HTR-8/SVneo (cell line): ENCODE measurements around the gene FKBP11.

Experiments
- DNase-seq: peaks from one replicate; pipeline ENCODE4 v3.0.0; 2011; ENCODE audit warnings: low spot score, mixed read lengths; ENCODE audit not compliant: insufficient read length
- FAIRE-seq: peaks from 2 replicates; lab custom pipeline; 2011; peaks lifted over from hg19 to GRCh38; lab: Jason Lieb, UNC

The FKBP11 gene

GRCh38 chr12:48956279-48957140 is 31.2 kb upstream of the FKBP11 start:
- no peak for FAIRE-seq

GRCh38 chr12:48954841-48955501 is 29.7 kb upstream of the FKBP11 start:
- DNase-seq: no peak
- FAIRE-seq: no peak

More at GRCh38 chr12:48956279-48957140, 31.2 kb upstream of the FKBP11 start:
- peak; percentile 93 for DNase-seq

- FAIRE-seq (no peak), DNase-seq (no peak)
Measured at GRCh38 chr12:48954061-48954460, 28.8 kb upstream of the FKBP11 start.

GRCh38 chr12:48952691-48953090 is 27.4 kb upstream of the FKBP11 start:
- DNase-seq (no peak), FAIRE-seq (no peak)

- no peak for DNase-seq
- no peak for FAIRE-seq
Measured at GRCh38 chr12:48947727-48948126, 22.4 kb upstream of the FKBP11 start.

- no peak for DNase-seq
- no peak for FAIRE-seq
Measured at GRCh38 chr12:48946943-48947342, 21.7 kb upstream of the FKBP11 start.

GRCh38 chr12:48946205-48946604 is 20.9 kb upstream of the FKBP11 start:
- no peak for FAIRE-seq
- DNase-seq: no peak

GRCh38 chr12:48943221-48943620 is 17.9 kb upstream of the FKBP11 start:
- DNase-seq: no peak
- no peak for FAIRE-seq

- FAIRE-seq (no peak), DNase-seq (no peak)
Measured at GRCh38 chr12:48940181-48940580, 14.9 kb upstream of the FKBP11 start.

GRCh38 chr12:48938805-48939204 is 13.5 kb upstream of the FKBP11 start:
- FAIRE-seq (no peak), DNase-seq (no peak)

- FAIRE-seq (no peak), DNase-seq (no peak)
Measured at GRCh38 chr12:48937170-48937569, 11.9 kb upstream of the FKBP11 start.

GRCh38 chr12:48936379-48936979 is 11.2 kb upstream of the FKBP11 start:
- DNase-seq (peak; percentile 76), FAIRE-seq (peak; percentile 72)

GRCh38 chr12:48934312-48934706 is 9.0 kb upstream of the FKBP11 start:
- FAIRE-seq: no peak
- DNase-seq: no peak

- no peak for DNase-seq
- FAIRE-seq: no peak
Measured at GRCh38 chr12:48933664-48934311, 8.5 kb upstream of the FKBP11 start.

GRCh38 chr12:48932878-48933277 is 7.6 kb upstream of the FKBP11 start:
- no peak for FAIRE-seq

GRCh38 chr12:48930475-48930874 is 5.2 kb upstream of the FKBP11 start:
- FAIRE-seq (no peak), DNase-seq (no peak)

More at GRCh38 chr12:48932878-48933277, 7.6 kb upstream of the FKBP11 start:
- no peak for DNase-seq

GRCh38 chr12:48929551-48929950 is 4.3 kb upstream of the FKBP11 start:
- no peak for DNase-seq
- FAIRE-seq: no peak

- DNase-seq: no peak
- FAIRE-seq: no peak
Measured at GRCh38 chr12:48927261-48927660, 2.0 kb upstream of the FKBP11 start.

- DNase-seq (peak; percentile 81), FAIRE-seq (peak; percentile 64)
Measured at GRCh38 chr12:48924617-48925303, 532 bp downstream of the FKBP11 start.

- FAIRE-seq (no peak), DNase-seq (no peak)
Measured at GRCh38 chr12:48923117-48923516, 2.2 kb downstream of the FKBP11 start.
